ENCODE data around the gene NINJ2. TPM values are rescaled to one million over a fixed set of nuclear protein-coding genes. Genes with fewer than 3 reads are reported as not detected.

Gene NINJ2
- total RNA-seq, 4 donors from 2014 or later: 0.97 to 5.4 (median 2.3) TPM; not detected in 1

DNA sequence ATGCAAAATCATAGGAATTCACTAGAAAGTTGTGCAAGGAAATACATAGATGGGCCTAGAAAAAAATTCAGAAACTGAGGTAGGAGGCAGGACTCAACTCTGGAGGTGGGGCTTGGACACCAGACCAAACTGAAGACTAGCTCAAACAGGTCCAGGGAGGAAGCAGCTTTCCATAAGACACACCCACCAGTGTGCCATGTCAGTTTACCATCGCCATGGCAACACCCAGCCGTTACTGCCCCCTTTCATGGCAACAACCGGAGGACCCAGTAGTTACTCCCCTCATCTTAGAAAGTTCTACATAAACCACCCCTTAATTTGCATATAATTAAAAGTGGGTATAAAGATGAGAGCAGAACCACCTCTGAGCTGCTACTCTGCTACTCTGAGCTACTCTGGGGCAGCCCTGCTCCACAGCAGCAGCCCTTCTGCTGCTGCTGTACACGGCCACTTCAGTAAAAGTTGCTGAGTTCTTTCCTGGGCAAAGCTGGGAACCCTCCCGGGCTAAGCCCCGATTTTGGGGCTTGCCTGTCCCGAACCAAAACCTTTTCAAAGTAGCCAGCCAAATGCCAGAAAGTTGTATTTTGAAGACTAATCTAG is 30.8 kb upstream of the NINJ2 start:
- no peak for DNase-seq
- H3K27ac ChIP-seq: no peak overlapping the region
- TF ChIP-seq POLR2A (IDR thresholded peaks at IDR 0.05): no peak
- TF ChIP-seq, protein P1, sequence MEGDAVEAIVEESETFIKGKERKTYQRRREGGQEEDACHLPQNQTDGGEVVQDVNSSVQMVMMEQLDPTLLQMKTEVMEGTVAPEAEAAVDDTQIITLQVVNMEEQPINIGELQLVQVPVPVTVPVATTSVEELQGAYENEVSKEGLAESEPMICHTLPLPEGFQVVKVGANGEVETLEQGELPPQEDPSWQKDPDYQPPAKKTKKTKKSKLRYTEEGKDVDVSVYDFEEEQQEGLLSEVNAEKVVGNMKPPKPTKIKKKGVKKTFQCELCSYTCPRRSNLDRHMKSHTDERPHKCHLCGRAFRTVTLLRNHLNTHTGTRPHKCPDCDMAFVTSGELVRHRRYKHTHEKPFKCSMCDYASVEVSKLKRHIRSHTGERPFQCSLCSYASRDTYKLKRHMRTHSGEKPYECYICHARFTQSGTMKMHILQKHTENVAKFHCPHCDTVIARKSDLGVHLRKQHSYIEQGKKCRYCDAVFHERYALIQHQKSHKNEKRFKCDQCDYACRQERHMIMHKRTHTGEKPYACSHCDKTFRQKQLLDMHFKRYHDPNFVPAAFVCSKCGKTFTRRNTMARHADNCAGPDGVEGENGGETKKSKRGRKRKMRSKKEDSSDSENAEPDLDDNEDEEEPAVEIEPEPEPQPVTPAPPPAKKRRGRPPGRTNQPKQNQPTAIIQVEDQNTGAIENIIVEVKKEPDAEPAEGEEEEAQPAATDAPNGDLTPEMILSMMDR (IDR thresholded peaks at IDR 0.05): no peak
- H3K4me1 ChIP-seq: no peaks in the 10 kb centered on the region
- H3K4me3 ChIP-seq: no peak overlapping the region
- H3K9me3 ChIP-seq: no peaks in the 10 kb centered on the region
- H3K36me3 ChIP-seq: no peaks in the 10 kb centered on the region
- intact Hi-C loops (cut with DNase I; ENCODE audit: low total_unique reads): no loop called here
- H3K27me3 ChIP-seq: no peaks in the 10 kb centered on the region

DNA sequence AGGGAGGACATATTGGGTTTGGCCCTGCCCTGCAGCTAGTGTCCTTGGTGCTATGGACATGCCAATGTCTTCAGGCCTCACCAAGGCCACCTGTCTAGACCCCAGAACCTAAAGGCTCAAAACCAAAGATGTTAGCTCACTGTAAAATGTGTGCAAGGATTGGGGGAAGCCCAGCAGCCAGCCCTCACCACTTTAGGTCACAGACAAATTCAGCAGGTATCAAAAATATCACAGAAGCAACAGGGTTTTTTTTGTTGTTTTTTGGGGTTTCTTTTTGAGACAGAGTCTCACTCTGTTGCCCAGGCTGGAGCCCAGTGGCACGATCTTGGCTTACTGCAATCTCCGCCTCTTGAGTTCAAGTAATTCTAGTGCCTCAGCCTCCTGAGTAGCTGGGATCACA is 29.0 kb upstream of the NINJ2 start:
- TF ChIP-seq, protein P1 (IDR thresholded peaks at IDR 0.05): no peak
- TF ChIP-seq POLR2A (IDR thresholded peaks at IDR 0.05): no peak
- H3K27ac ChIP-seq: no peak overlapping the region
- no peak for DNase-seq
- H3K4me1 ChIP-seq: no peaks in the 10 kb centered on the region
- H3K27me3 ChIP-seq: no peaks in the 10 kb centered on the region
- H3K36me3 ChIP-seq: no peaks in the 10 kb centered on the region
- H3K4me3 ChIP-seq: no peak overlapping the region
- no peaks in the 10 kb centered on the region for H3K9me3 ChIP-seq
- intact Hi-C loops (cut with DNase I; ENCODE audit: low total_unique reads): no loop called here

DNA sequence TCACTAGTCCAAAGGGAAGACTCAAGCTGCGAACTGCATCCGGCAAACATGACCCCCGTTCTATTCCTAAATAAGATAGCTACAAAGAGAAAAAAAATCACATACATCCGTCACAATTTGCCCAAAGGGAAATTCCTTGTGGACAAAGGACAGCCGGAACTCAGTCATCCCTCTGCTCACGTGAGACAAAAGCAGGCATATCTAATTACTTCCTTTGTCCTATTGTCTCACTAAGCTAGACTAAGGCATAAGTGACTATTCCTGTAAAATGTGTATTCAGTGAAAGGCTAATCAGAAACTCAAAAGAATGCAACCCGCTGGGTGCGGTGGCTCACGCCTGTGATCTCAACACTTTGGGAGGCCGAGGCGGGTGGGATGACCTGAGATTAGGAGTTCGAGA is 27.2 kb upstream of the NINJ2 start:
- no peak for TF ChIP-seq POLR2A (IDR thresholded peaks at IDR 0.05)
- TF ChIP-seq, protein P1 (IDR thresholded peaks at IDR 0.05): no peak
- no peaks in the 10 kb centered on the region for H3K36me3 ChIP-seq
- H3K9me3 ChIP-seq: no peaks in the 10 kb centered on the region
- no peak for DNase-seq
- H3K4me1 ChIP-seq: no peaks in the 10 kb centered on the region
- intact Hi-C loops (cut with DNase I; ENCODE audit: low total_unique reads): no loop called here
- no peaks in the 10 kb centered on the region for H3K27me3 ChIP-seq
- H3K4me3 ChIP-seq: no peak overlapping the region
- H3K27ac ChIP-seq: no peak overlapping the region

DNA sequence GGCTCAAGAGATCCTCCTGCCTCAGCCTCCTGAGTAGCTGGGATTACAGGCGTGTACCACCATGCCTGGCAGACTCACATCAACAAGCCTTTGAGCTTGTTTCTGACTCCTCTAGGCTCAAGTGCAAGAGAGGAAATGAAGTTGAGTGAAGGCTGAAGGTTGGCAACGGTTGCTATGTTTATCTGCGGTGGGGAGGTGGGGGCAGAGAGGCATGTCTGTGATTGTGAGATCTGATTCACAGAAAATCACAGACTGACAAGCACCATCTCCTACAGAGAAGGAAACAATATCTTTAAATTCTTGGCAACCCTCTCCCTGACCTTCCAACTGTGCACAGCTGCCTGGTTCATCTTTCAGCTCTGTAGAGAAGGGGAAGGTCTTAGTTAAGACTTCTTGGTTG is 22.1 kb upstream of the NINJ2 start:
- intact Hi-C loops (cut with DNase I; ENCODE audit: low total_unique reads): no loop called here
- DNase-seq: no peak
- Histone ChIP-seq H3K9me3 (no peaks in the 10 kb centered on the region), H3K36me3 (no peaks in the 10 kb centered on the region), H3K27ac (no peak overlapping the region), H3K27me3 (no peaks in the 10 kb centered on the region), H3K4me3 (no peak overlapping the region), H3K4me1 (no peaks in the 10 kb centered on the region)
- TF ChIP-seq, protein P1 (IDR thresholded peaks at IDR 0.05): no peak
- TF ChIP-seq POLR2A (IDR thresholded peaks at IDR 0.05): no peak

DNA sequence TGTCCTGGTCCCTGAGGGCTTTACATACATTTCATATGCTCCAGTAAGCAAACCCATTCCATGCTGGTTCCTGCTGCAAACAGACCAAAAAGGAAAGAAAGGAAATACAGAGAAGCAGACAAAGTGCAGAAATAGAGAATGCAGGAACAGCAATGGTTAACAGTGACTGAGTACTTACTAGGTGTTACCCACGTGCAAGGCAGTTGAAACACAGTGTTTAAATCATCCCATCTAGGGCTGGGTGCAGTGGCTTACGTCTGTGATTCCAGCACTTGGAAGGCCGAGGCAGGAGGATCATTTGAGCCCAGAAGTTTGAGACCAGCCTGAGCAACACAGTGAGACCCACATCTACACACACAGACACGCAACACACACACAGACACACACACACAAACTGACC is 21.2 kb upstream of the NINJ2 start:
- Histone ChIP-seq H3K36me3 (no peaks in the 10 kb centered on the region), H3K4me1 (no peaks in the 10 kb centered on the region), H3K27me3 (no peaks in the 10 kb centered on the region), H3K9me3 (no peaks in the 10 kb centered on the region), H3K4me3 (no peak overlapping the region), H3K27ac (no peak overlapping the region)
- no peak for DNase-seq
- intact Hi-C loops (cut with DNase I; ENCODE audit: low total_unique reads): no loop called here
- no peak for TF ChIP-seq POLR2A (IDR thresholded peaks at IDR 0.05)
- TF ChIP-seq, protein P1 (IDR thresholded peaks at IDR 0.05): no peak
